GM19467 (cell line): ENCODE measurements around the gene DDX53.

ENCODE experiments used
- ATAC-seq: cut with Tn5 transposase; IDR thresholded peaks from one replicate; pipeline ENCODE4 v1.9.1; 2021; ENCODE audit warnings: mild to moderate bottlenecking, moderate library complexity; ENCODE audit not compliant: unreplicated experiment

DDX53 gene

GRCh38 chrX:22999696-23000223, at the start of gene DDX53:
Gene DDX53, plus strand, starts transcription at chrX:22999960. Its CDS starts 98 bp downstream, at chrX:23000058.
- no peak for ATAC-seq

DNA sequence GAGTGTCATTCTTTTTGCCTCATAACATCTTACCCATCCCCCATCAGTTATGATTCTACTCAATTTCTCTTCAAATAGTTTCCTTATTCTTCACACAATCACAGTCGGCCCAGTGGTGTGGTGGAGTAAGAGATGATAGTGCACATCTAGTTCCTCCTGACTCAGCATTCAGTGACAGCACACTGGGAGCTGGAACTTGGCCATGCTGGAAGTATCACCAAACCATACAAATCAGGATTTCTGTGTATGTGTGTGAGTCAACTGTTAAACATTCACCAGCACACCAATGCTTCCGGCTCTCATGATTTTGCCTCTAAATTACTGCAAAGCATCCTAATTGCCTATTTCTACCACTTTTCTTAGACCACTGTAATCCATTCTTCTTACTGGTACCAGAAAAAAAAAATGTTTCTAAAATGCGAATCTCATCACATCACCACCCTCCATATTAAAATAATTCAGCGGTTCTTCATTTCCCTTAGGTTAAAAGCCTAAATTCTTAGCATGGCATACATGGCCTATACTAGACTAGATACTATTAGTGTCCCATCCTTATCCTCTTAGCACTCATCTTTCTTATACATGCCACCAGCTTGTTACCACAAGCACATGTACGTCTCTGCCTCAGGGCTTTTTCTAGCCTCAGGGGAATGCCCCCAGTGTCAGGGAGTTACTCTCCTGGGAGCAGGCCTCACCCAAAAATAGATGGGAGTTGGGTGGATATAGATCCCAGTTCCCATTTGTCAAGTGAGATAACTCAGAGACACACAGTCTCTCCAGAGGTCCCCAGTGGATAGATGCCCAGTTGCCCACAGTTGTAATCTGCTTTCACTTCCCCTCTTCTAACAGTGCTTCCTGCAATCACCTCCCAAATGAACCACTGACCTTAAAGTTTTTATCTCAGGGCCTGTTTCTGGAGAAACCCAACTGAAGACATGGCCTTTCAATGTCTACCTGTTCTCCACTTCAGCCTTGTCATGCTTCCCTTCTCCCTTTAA, 49.2 kb upstream of the DDX53 start:
- no peak for ATAC-seq

- no peak for ATAC-seq
Measured at GRCh38 chrX:22952010-22952409, 47.8 kb upstream of the DDX53 start.

DNA sequence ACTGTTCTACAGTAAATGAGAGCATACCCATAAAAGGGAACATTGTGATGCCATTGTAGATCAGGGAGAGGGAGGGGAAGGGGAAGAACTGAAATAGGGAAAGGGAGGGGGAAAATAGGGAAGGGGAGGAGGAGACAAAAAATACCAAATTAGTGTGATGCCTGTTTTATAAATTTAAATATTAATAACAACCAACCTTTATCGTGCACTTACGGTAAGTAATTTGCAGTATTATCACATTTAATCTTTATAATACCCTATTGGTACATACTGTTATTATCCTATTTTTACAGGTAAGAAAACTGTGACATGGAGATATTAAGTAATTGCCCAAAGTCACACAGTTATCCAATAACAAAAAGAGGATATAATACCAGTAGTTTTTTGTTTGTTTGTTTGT, 41.5 kb upstream of the DDX53 start:
- no peak for ATAC-seq

DNA sequence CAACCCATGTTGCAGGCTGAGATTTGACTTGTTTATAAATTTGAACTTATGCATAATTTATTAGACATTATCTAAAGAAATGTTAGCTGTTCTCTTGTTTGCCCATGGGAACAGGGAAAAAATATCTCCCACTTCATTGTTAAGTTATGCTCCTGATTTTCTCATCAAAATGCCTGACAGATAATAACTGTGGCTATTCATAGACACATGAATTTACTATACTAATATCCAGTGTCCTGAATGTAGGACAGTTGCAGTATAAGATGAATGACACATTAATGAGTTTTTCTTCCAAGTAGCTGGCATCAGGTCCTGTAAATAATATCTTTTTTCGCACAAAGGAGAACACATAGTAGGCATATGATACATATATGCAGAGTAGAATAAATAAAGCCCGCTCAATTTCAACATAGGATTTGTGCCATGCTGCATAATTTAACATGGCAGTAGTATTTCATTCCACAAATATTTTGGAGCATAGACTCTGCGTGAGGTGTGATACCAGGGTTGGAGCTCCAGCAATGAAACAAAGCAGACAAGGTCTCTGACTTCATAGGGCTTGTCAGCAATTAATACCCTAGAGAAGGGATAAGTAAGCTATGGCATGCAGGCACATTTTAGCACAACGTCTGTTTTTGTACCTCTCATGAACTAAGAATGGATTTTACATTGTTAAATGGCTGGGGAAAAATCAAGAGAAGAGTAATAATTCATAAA, 40.4 kb upstream of the DDX53 start:
- no peak for ATAC-seq

- ATAC-seq, result no peak
Measured at GRCh38 chrX:22963196-22963595, 36.6 kb upstream of the DDX53 start.

DNA sequence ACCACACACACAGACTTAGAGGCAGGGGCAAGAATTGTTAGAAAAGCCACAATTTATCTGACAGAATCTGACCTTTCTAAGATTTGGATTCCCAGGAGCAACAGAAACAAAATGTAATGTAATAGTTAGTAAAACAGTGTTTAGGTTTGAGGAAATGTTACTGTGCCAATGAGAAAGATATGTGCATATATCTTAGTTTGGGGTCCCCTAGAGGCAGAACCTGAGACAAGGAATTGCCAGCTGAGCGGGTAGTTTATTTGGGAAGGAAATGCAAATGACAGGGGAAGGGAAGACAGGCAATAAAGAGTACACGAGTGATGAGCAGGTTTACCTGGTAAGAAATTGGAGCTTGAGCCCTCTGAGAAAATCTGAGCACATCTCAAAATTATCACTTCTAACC, 31.3 kb upstream of the DDX53 start:
- no peak for ATAC-seq

DNA sequence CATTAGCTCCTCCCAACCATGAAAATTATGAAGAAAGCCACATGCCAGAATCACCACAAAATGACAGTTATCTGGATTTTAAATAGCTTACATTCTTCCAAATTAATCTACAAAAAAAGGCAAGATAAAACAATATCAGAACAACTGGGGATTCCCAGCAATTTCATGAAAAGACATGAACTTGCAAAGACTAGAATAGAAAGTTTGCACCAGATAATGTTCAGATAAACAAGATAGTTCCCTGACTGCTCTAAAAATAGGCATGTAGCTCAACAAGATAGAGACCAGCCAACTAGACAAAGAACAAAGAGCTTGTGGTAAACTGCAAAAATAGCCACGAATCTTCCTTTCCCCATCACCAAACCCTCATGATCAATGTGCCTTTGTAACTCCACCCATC, 30.3 kb upstream of the DDX53 start:
- ATAC-seq, result no peak

DNA sequence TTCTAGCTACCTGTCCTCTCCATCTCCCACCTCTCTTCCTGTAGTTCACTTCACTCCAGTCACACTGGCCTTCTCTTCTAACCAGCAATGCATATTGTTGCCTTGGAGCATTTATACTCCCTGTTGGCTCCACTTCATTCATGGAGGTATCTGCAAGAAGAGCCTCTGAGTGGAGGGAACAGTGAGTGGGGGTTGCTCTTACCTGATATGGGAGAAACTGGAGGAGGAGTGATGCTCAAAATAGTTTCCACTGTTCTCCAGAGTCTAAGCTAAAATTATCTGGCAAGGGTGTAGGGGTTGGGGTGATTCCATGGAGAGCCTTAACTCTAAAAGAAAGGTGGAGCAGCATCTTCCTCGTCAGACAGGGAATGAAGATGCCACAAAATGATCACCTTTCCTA, 28.9 kb upstream of the DDX53 start:
- no peak for ATAC-seq

- ATAC-seq, result no peak
Measured at GRCh38 chrX:22974616-22975015, 25.1 kb upstream of the DDX53 start.

DNA sequence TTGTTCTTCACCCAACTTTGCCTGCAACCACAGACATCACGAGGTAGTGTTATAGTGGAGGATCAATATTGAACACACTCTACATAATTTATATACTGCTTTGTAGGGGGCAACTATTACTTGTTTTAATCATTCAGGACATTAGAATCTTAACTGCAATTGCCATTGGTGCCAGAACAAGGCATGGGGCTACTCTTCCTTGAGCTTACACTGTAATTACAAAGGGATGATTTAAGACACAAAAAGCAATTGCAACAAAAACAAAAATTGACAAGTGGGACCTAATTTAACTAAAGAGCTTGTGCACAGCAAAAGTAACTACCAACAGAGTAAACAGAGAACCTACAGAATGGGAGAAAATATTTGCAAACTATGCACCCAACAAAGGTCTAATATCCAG, 24.0 kb upstream of the DDX53 start:
- no peak for ATAC-seq

- no peak for ATAC-seq
Measured at GRCh38 chrX:22985958-22986357, 13.8 kb upstream of the DDX53 start.

- no peak for ATAC-seq
Measured at GRCh38 chrX:22987452-22987851, 12.3 kb upstream of the DDX53 start.

DNA sequence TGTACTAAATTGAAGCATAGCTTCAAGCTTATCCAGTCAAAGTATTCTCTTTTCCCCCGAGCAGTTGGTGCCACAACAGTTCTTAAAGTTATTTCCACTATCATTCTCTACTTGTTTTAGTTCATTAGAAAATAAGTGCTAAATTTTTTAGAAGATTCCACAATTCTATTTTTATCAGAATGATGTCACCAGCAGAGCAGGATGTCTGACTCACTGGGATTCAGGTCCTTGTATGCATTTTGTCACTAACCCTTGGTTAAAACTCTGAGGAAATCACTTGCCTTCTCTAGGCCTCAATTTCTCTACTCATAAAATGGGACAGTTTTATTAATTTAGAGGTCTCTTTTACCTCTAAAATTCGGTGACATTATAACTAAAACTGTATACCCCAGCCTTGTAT, 3.4 kb downstream of the DDX53 start:
- no peak for ATAC-seq

DNA sequence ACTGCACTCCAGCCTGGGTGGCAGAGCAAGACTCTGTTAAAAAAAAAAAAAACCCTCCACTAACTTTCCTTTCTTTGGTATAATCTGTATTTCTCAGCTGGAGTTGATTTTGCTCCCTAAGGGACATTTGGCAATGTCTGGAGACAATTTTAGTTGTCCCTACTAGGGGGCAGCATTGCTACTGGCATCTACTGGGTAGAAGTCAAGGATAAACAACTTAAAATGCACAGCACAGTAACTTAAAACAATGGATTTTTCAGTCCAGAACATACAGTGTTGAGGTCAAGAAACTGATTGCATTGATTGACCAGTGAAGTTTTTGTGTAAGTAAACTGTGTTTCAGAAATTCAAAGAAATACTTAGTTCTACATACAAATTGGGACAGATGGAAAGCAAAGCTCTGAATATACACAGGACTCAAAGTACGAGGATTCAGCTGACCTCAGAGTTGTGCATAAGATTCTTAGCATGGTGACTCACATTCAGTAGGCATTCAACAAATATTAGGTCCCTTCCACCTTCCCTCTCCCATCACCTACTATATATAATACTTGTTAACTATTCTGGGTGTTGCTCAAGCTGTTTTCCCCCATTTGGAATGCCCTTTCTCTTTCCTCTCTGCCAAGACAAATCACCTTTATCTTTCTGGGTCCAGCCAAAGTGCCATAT, 8.8 kb downstream of the DDX53 start:
- no peak for ATAC-seq

- no peak for ATAC-seq
Measured at GRCh38 chrX:23012162-23012561, 12.4 kb downstream of the DDX53 start.

DNA sequence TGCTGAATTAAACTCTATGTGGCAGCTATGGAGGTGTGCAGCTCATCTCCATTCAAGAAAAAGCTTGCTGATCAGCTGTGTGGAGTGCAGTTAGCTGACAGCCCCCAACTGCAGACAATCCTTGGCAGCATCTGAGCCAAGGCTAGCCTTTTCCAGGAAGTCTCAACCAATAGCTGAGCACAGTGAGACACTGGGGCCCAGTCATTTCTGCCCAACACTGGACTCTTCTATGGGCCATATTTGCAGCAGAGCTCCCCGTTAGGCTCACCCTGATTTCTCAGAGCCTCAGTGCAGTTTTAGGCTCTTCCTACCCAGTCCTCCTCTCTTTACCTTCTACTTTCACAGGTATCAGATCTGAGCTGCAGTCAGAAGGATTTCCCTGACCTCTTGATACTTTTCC, 12.9 kb downstream of the DDX53 start:
- no peak for ATAC-seq

- no peak for ATAC-seq
Measured at GRCh38 chrX:23013366-23013765, 13.6 kb downstream of the DDX53 start.

GRCh38 chrX:23031600-23031999, 31.8 kb downstream of the DDX53 start:
- no peak for ATAC-seq

DNA sequence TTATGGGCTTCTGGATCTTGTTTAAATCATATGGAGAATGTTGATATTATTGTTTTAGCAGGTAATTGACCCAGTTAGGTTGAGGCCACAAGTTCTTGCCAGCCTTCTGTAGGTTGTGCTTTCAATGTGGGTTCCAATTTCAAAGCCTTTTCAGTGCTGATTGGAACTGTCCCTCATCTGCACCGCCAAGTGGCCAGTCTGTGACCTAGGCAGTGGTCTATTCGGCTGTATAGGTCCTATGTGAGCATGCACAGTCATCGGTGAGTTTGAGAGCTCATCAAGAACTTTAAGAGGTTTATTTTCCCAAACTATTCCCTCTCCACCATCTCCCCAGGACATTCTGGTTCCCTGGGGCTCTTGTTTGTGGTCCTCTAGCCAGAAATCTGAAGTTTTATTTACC, 35.7 kb downstream of the DDX53 start:
- ATAC-seq, result no peak

DNA sequence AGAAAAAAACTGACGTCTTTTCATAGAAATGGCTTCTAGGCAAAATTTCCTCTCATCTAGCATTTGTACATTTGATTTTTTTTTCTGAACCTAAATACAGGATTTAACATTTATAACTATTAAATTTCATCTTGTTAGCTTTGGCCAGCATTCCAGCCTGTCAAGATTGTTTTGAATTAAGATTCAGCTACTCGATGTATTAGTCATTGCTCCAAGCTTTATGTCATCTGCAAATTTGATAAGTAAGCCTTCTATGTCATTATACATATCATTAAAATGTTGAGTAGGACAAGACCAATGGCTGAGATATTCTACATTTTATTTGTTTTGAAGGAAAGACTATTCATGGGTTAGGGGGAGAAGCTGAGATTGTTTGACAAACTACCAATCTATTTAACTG, 46.7 kb downstream of the DDX53 start:
- ATAC-seq, result no peak
